ENCODE measurements around the gene DCLRE1C.
A peak's percentile ranks its signal among the peaks of the same experiment; 100 is the strongest.

Gene DCLRE1C

GRCh38 chr10:14891151-14891550, 62.7 kb downstream of the DCLRE1C start:
- H3K4me3 ChIP-seq (ENCODE audit: low read depth, low read length): no peak overlapping the region
- no peak for TF ChIP-seq CTCF (IDR thresholded peaks at IDR 0.05; ENCODE audit: low read depth, low read length)

- no peak overlapping the region for H3K4me3 ChIP-seq (ENCODE audit: low read depth, low read length)
- peak; percentile 6; the same call in 1 of the 2 replicates for TF ChIP-seq CTCF (IDR thresholded peaks at IDR 0.05; ENCODE audit: low read depth, low read length)
Observed at GRCh38 chr10:14889318-14889717, 64.6 kb downstream of the DCLRE1C start.

- TF ChIP-seq CTCF (IDR thresholded peaks at IDR 0.05; ENCODE audit: low read depth, low read length): no peak
Observed at GRCh38 chr10:14884082-14884481, 69.8 kb downstream of the DCLRE1C start.

GRCh38 chr10:14880229-14880628, 73.7 kb downstream of the DCLRE1C start:
- TF ChIP-seq CTCF (IDR thresholded peaks at IDR 0.05; ENCODE audit: low read depth, low read length): no peak
- peak overlapping the region; percentile 91 for H3K4me3 ChIP-seq (ENCODE audit: low read depth, low read length)

More at GRCh38 chr10:14884082-14884481, 69.8 kb downstream of the DCLRE1C start:
- H3K4me3 ChIP-seq (ENCODE audit: low read depth, low read length): no peak overlapping the region

GRCh38 chr10:14879928-14880193, 74.0 kb downstream of the DCLRE1C start:
- H3K4me3 ChIP-seq (ENCODE audit: low read depth, low read length): peak overlapping the region; percentile 91
- TF ChIP-seq CTCF (IDR thresholded peaks at IDR 0.05; ENCODE audit: low read depth, low read length): no peak

GRCh38 chr10:14879124-14879927, 74.6 kb downstream of the DCLRE1C start:
- H3K4me3 ChIP-seq (ENCODE audit: low read depth, low read length): peak overlapping the region; percentile 91
- no peak for TF ChIP-seq CTCF (IDR thresholded peaks at IDR 0.05; ENCODE audit: low read depth, low read length)

GRCh38 chr10:14878266-14879123, 75.4 kb downstream of the DCLRE1C start, which contains the start of gene SUV39H2:
Gene SUV39H2, plus strand, starts transcription at chr10:14878866. Its CDS starts 23 bp downstream, at chr10:14878889.
- no peak for TF ChIP-seq CTCF (IDR thresholded peaks at IDR 0.05; ENCODE audit: low read depth, low read length)
- H3K4me3 ChIP-seq (ENCODE audit: low read depth, low read length): peak within 1 kb of the TSS; percentile 91

All from WI38 (cell line).